ENCODE measurements around the gene FOXP1. TPM values are rescaled to one million over a fixed set of nuclear protein-coding genes. Genes with fewer than 3 reads are reported as not detected.
A peak's percentile ranks its signal among the peaks of the same experiment; 100 is the strongest.

Gene FOXP1
- total and polyA plus RNA-seq, 2 donors from 2014 or later = 6.7 to 87.2 TPM

DNA sequence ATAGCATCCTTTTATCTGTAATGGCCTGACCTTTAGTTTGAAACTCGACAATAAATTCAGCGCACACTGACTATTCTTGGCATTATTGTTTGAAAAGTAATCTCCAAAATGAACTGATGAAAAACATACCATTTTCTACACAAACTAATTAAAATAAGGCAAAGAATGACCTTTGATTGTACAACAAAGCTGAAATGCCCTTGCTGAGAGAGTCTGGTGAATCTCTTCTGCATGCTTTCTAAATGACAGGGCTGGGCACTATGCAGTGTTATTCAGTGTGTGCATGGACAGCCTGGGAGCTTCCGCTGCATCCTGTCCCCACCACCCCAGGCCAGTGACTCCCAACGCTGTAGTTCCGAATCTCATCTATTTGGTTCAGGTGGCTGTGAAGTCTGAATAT is 530.8 kb downstream of the FOXP1 start:
- FAIRE-seq = no peak
- no peak for DNase-seq
- H3K4me1 ChIP-seq (ENCODE audit: control insufficient read depth in 2 of 3, insufficient read depth in 2 of 3, low read depth in 1 of 3, low read length in 3 of 3) = peaks cover 0 to 3% (median 2%) of the 10 kb centered on the region in 3 donors
- H3K4me3 ChIP-seq (ENCODE audit: low read length in 3 of 3) = no peak overlapping the region
- no peaks in the 10 kb centered on the region for H3K27me3 ChIP-seq (ENCODE audit: control insufficient read depth, insufficient read depth, low read length)
- TF ChIP-seq, protein P1, sequence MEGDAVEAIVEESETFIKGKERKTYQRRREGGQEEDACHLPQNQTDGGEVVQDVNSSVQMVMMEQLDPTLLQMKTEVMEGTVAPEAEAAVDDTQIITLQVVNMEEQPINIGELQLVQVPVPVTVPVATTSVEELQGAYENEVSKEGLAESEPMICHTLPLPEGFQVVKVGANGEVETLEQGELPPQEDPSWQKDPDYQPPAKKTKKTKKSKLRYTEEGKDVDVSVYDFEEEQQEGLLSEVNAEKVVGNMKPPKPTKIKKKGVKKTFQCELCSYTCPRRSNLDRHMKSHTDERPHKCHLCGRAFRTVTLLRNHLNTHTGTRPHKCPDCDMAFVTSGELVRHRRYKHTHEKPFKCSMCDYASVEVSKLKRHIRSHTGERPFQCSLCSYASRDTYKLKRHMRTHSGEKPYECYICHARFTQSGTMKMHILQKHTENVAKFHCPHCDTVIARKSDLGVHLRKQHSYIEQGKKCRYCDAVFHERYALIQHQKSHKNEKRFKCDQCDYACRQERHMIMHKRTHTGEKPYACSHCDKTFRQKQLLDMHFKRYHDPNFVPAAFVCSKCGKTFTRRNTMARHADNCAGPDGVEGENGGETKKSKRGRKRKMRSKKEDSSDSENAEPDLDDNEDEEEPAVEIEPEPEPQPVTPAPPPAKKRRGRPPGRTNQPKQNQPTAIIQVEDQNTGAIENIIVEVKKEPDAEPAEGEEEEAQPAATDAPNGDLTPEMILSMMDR (IDR thresholded peaks at IDR 0.05; ENCODE audit: borderline replicate concordance, extremely low read depth, insufficient read depth) = no peak
- H3K9ac ChIP-seq (ENCODE audit: low read length in 3 of 3) = no peak overlapping the region
- no peak overlapping the region for H3K27ac ChIP-seq (ENCODE audit: low read depth in 2 of 2, low read length in 2 of 2)
- peaks cover 0 to 6% (median 5%) of the 10 kb centered on the region in 3 donors for H3K36me3 ChIP-seq (ENCODE audit: control insufficient read depth in 2 of 3, insufficient read depth in 3 of 3, low read length in 3 of 3)
- H3K9me3 ChIP-seq (ENCODE audit: control insufficient read depth in 2 of 3, insufficient read depth in 1 of 3, low read length in 3 of 3) = no peaks in the 10 kb centered on the region
- intact Hi-C loops (cut with DNase I) = no loop called here

- TF ChIP-seq, protein P1 (IDR thresholded peaks at IDR 0.05; ENCODE audit: borderline replicate concordance, extremely low read depth, insufficient read depth) = no peak
- Histone ChIP-seq H3K4me3 (ENCODE audit: low read length in 3 of 3) (no peak overlapping the region), H3K9me3 (ENCODE audit: control insufficient read depth in 2 of 3, insufficient read depth in 1 of 3, low read length in 3 of 3) (no peaks in the 10 kb centered on the region), H3K9ac (ENCODE audit: low read length in 3 of 3) (no peak overlapping the region), H3K27me3 (ENCODE audit: control insufficient read depth, insufficient read depth, low read length) (no peaks in the 10 kb centered on the region), H3K27ac (ENCODE audit: low read depth in 2 of 2, low read length in 2 of 2) (no peak overlapping the region), H3K36me3 (ENCODE audit: control insufficient read depth in 2 of 3, insufficient read depth in 3 of 3, low read length in 3 of 3) (peaks cover 0 to 6% (median 5%) of the 10 kb centered on the region in 3 donors), H3K4me1 (ENCODE audit: control insufficient read depth in 2 of 3, insufficient read depth in 2 of 3, low read depth in 1 of 3, low read length in 3 of 3) (peaks cover 0 to 3% (median 2%) of the 10 kb centered on the region in 3 donors)
- FAIRE-seq = no peak
- intact Hi-C loops (cut with DNase I) = no loop called here
- DNase-seq = peak in 1 of 5 donors; percentile 34
These were observed 531.4 kb downstream of the FOXP1 start for GRCh38 chr3:71051893-71052687.

GRCh38 chr3:71051259-71051595 is 532.3 kb downstream of the FOXP1 start:
- Histone ChIP-seq H3K9ac (ENCODE audit: low read length in 3 of 3) (no peak overlapping the region), H3K36me3 (ENCODE audit: control insufficient read depth in 2 of 3, insufficient read depth in 3 of 3, low read length in 3 of 3) (peaks cover 0 to 12% (median 5%) of the 10 kb centered on the region in 3 donors), H3K9me3 (ENCODE audit: control insufficient read depth in 2 of 3, insufficient read depth in 1 of 3, low read length in 3 of 3) (no peaks in the 10 kb centered on the region), H3K27me3 (ENCODE audit: control insufficient read depth, insufficient read depth, low read length) (no peaks in the 10 kb centered on the region), H3K27ac (ENCODE audit: low read depth in 2 of 2, low read length in 2 of 2) (no peak overlapping the region), H3K4me3 (ENCODE audit: low read length in 3 of 3) (no peak overlapping the region), H3K4me1 (ENCODE audit: control insufficient read depth in 2 of 3, insufficient read depth in 2 of 3, low read depth in 1 of 3, low read length in 3 of 3) (peaks cover 0 to 3% (median 2%) of the 10 kb centered on the region in 3 donors)
- intact Hi-C loops (cut with DNase I) = no loop called here
- TF ChIP-seq, protein P1 (IDR thresholded peaks at IDR 0.05; ENCODE audit: borderline replicate concordance, extremely low read depth, insufficient read depth) = no peak
- no peak for FAIRE-seq
- no peak for DNase-seq
